ENCODE data around the gene CSTF1.

GRCh38 chr20:56429502-56429901 is 37.1 kb downstream of the CSTF1 start:
- TF ChIP-seq EZH2 (IDR thresholded peaks at IDR 0.05; ENCODE audit: borderline replicate concordance) (no peak), CTCF (IDR thresholded peaks at IDR 0.05; ENCODE audit: poor library complexity) (no peak)

Data from hepatocyte (in vitro differentiated cells).